ENCODE results near the gene C14orf132. TPM values are rescaled to one million over a fixed set of nuclear protein-coding genes. Genes with fewer than 3 reads are reported as not detected.

The C14orf132 gene
- total RNA-seq, 1 donor from 2014 or later: 552 TPM

GRCh38 chr14:96092936-96093335 is 53.8 kb downstream of the C14orf132 start:
- TF ChIP-seq CTCF (IDR thresholded peaks at IDR 0.05; ENCODE audit: partially characterized antibody, unreplicated experiment): no peak
- peaks cover 15% of the 10 kb centered on the region for H3K36me3 Mint-ChIP-seq (ENCODE audit: unreplicated experiment)
- H3K9me3 Mint-ChIP-seq (ENCODE audit: unreplicated experiment): peaks cover 65% of the 10 kb centered on the region
- peak overlapping the region; percentile 63 for H3K4me3 Mint-ChIP-seq (ENCODE audit: unreplicated experiment)
- no peak for DNase-seq
- peak overlapping the region; percentile 76 for H3K27ac Mint-ChIP-seq (ENCODE audit: unreplicated experiment)
- peaks cover 69% of the 10 kb centered on the region for H3K4me1 Mint-ChIP-seq (ENCODE audit: low read depth, unreplicated experiment)
- H3K27me3 Mint-ChIP-seq (ENCODE audit: unreplicated experiment): peaks cover 50% of the 10 kb centered on the region

GRCh38 chr14:96094211-96094610 is 55.0 kb downstream of the C14orf132 start:
- peaks cover 62% of the 10 kb centered on the region for H3K9me3 Mint-ChIP-seq (ENCODE audit: unreplicated experiment)

GRCh38 chr14:96094656-96095055 is 55.5 kb downstream of the C14orf132 start:
- no peak for TF ChIP-seq CTCF (IDR thresholded peaks at IDR 0.05; ENCODE audit: partially characterized antibody, unreplicated experiment)
- Mint-ChIP-seq H3K27me3 (ENCODE audit: unreplicated experiment) (peaks cover 48% of the 10 kb centered on the region), H3K36me3 (ENCODE audit: unreplicated experiment) (peaks cover 8% of the 10 kb centered on the region), H3K4me3 (ENCODE audit: unreplicated experiment) (no peak overlapping the region), H3K27ac (ENCODE audit: unreplicated experiment) (peak overlapping the region; percentile 64), H3K4me1 (ENCODE audit: low read depth, unreplicated experiment) (peaks cover 64% of the 10 kb centered on the region), H3K9me3 (ENCODE audit: unreplicated experiment) (peaks cover 59% of the 10 kb centered on the region)
- no peak for DNase-seq

More at GRCh38 chr14:96094211-96094610, 55.0 kb downstream of the C14orf132 start:
- Mint-ChIP-seq H3K4me3 (ENCODE audit: unreplicated experiment) (peak overlapping the region; percentile 8), H3K27ac (ENCODE audit: unreplicated experiment) (peak overlapping the region; percentile 64), H3K27me3 (ENCODE audit: unreplicated experiment) (peaks cover 51% of the 10 kb centered on the region), H3K36me3 (ENCODE audit: unreplicated experiment) (peaks cover 8% of the 10 kb centered on the region), H3K4me1 (ENCODE audit: low read depth, unreplicated experiment) (peaks cover 68% of the 10 kb centered on the region)
- no peak for DNase-seq
- TF ChIP-seq CTCF (IDR thresholded peaks at IDR 0.05; ENCODE audit: partially characterized antibody, unreplicated experiment): no peak

GRCh38 chr14:96095058-96095457 is 55.9 kb downstream of the C14orf132 start:
- H3K36me3 Mint-ChIP-seq (ENCODE audit: unreplicated experiment): peaks cover 8% of the 10 kb centered on the region
- TF ChIP-seq CTCF (IDR thresholded peaks at IDR 0.05; ENCODE audit: partially characterized antibody, unreplicated experiment): no peak
- peaks cover 57% of the 10 kb centered on the region for H3K9me3 Mint-ChIP-seq (ENCODE audit: unreplicated experiment)
- H3K27me3 Mint-ChIP-seq (ENCODE audit: unreplicated experiment): peaks cover 49% of the 10 kb centered on the region
- H3K27ac Mint-ChIP-seq (ENCODE audit: unreplicated experiment): peak overlapping the region; percentile 33
- H3K4me1 Mint-ChIP-seq (ENCODE audit: low read depth, unreplicated experiment): peaks cover 64% of the 10 kb centered on the region
- no peak overlapping the region for H3K4me3 Mint-ChIP-seq (ENCODE audit: unreplicated experiment)
- DNase-seq: no peak

GRCh38 chr14:96095581-96096476 is 56.7 kb downstream of the C14orf132 start:
- no peak for DNase-seq
- Mint-ChIP-seq H3K27ac (ENCODE audit: unreplicated experiment) (peak overlapping the region; percentile 80), H3K4me1 (ENCODE audit: low read depth, unreplicated experiment) (peaks cover 60% of the 10 kb centered on the region), H3K4me3 (ENCODE audit: unreplicated experiment) (peak overlapping the region; percentile 30), H3K9me3 (ENCODE audit: unreplicated experiment) (peaks cover 50% of the 10 kb centered on the region), H3K36me3 (ENCODE audit: unreplicated experiment) (peaks cover 8% of the 10 kb centered on the region), H3K27me3 (ENCODE audit: unreplicated experiment) (peaks cover 42% of the 10 kb centered on the region)
- TF ChIP-seq CTCF (IDR thresholded peaks at IDR 0.05; ENCODE audit: partially characterized antibody, unreplicated experiment): no peak

All from glutamatergic neuron (in vitro differentiated cells).